ENCODE data around the gene KPNA3. TPM values are rescaled to one million over a fixed set of nuclear protein-coding genes. Genes with fewer than 3 reads are reported as not detected.

The KPNA3 gene
- total RNA-seq, 2 donors from 2014 or later: 30.3 to 30.9 TPM

DNA sequence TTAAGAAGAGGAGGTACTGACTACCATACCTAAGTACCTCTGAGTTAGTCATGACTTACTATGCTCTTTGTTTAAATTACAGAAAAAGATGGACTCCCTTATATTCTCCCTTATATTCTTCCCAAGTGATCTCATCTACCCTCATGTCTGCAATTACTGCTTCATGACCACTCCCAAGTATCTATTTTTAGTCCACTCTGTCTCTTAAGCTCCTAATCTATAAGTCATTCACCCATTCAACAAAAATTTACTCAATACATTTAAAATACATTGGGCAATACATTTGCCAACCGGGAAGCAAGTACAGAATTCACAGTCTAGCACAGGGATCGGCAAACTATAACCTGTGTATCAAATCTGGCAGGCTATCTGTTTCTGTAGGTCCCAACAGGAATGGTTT is 42.6 kb downstream of the KPNA3 start:
- ATAC-seq (ENCODE audit: insufficient number of reproducible peaks, low FRiP score, low read depth): no peak
- H3K27ac ChIP-seq: no peak overlapping the region

DNA sequence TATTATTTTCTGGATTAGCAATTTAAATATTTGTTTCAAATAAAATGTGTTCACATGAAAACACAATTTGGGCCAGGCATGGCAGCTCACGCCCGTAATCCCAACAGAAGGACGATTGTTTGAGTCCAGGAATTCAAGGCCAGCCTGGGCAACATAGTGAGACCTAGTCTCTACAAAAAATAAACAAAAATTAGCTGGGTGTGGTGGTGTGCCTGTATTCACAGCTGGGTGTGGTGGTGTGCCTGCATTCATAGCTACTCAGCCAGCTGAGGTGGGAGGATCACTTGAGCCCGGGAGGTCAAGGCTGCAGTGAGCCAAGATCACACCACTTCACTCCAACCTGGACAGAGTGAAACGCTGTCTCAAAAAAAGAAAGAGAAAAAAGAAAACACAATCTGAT is 46.4 kb downstream of the KPNA3 start:
- ATAC-seq (ENCODE audit: insufficient number of reproducible peaks, low FRiP score, low read depth) (no peak), DNase-seq (ENCODE audit: low spot score) (no peak)
- no peak overlapping the region for H3K4me3 ChIP-seq
- H3K4me1 ChIP-seq (ENCODE audit: control insufficient read depth in 1 of 2, low read depth in 2 of 2): no peaks in the 10 kb centered on the region
- peaks cover 6% of the 10 kb centered on the region for H3K36me3 ChIP-seq
- TF ChIP-seq, protein P1, sequence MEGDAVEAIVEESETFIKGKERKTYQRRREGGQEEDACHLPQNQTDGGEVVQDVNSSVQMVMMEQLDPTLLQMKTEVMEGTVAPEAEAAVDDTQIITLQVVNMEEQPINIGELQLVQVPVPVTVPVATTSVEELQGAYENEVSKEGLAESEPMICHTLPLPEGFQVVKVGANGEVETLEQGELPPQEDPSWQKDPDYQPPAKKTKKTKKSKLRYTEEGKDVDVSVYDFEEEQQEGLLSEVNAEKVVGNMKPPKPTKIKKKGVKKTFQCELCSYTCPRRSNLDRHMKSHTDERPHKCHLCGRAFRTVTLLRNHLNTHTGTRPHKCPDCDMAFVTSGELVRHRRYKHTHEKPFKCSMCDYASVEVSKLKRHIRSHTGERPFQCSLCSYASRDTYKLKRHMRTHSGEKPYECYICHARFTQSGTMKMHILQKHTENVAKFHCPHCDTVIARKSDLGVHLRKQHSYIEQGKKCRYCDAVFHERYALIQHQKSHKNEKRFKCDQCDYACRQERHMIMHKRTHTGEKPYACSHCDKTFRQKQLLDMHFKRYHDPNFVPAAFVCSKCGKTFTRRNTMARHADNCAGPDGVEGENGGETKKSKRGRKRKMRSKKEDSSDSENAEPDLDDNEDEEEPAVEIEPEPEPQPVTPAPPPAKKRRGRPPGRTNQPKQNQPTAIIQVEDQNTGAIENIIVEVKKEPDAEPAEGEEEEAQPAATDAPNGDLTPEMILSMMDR (IDR thresholded peaks at IDR 0.05): no peak
- no peaks in the 10 kb centered on the region for H3K9me3 ChIP-seq
- H3K27ac ChIP-seq: no peak overlapping the region
- H3K27me3 ChIP-seq (replicated peaks; ENCODE audit: insufficient read depth): no peaks in the 10 kb centered on the region

More for the DNA sequence above, 42.6 kb downstream of the KPNA3 start:
- Histone ChIP-seq H3K9me3 (no peaks in the 10 kb centered on the region), H3K27me3 (replicated peaks; ENCODE audit: insufficient read depth) (no peaks in the 10 kb centered on the region), H3K4me1 (ENCODE audit: control insufficient read depth in 1 of 2, low read depth in 2 of 2) (no peaks in the 10 kb centered on the region), H3K4me3 (no peak overlapping the region), H3K36me3 (peaks cover 6% of the 10 kb centered on the region)
- TF ChIP-seq, protein P1 (IDR thresholded peaks at IDR 0.05): no peak
- DNase-seq (ENCODE audit: low spot score): no peak

DNA sequence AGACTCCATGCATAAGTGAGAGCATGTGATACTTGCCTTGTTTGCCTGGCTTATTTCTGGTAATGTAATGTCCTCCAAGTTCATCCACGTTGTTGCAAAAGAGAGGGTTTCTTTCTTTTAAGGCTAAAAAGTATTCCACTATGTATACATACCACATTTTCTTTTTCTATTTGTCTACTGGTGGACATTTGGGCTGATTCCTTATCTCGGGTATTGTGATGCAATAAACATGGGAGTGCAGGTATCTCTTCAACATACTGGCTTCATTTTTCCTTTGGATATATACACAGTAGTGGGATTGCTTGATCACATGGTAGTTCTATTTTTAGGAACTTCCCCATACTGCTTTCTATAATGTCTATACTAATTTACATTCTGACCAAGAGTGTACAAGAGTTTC is 51.6 kb downstream of the KPNA3 start:
- ATAC-seq (ENCODE audit: insufficient number of reproducible peaks, low FRiP score, low read depth): no peak
- H3K9me3 ChIP-seq: no peaks in the 10 kb centered on the region
- TF ChIP-seq, protein P1 (IDR thresholded peaks at IDR 0.05): no peak
- no peak overlapping the region for H3K4me3 ChIP-seq
- H3K27ac ChIP-seq: no peak overlapping the region
- H3K36me3 ChIP-seq: peaks cover 2% of the 10 kb centered on the region
- no peak for DNase-seq (ENCODE audit: low spot score)
- H3K27me3 ChIP-seq (replicated peaks; ENCODE audit: insufficient read depth): no peaks in the 10 kb centered on the region
- H3K4me1 ChIP-seq (ENCODE audit: control insufficient read depth in 1 of 2, low read depth in 2 of 2): no peaks in the 10 kb centered on the region

DNA sequence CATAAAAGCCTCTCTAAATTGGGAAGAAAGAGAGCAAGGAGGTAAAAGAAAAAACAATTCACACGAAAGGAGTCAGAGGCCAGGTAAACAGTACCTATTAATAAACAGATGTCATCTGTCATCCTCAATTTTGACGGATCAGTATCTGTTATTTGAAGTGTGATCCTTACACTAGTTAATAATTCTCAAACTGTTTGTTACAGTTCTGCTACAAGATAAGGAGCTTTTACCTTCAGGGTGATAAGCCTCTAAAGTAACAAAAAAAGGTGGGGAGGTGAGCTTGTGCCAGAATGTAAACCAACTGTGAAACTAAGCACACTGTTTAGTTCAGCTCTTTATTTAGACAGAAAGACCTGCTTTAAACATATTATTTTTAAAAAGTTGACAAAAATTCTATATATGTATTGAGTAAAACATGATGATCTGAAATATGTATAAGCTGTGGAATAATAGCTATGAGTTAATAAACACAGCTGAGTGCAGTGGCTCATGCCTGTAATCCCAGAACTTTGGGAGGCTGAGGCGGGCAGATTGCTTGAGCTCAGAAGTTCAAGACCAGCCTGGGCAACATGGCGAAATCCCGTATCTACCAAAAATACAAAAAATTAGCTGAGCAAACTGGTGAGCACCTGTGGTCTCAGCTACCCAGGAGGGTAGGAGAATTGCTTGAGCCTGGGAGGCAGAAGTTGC is 52.8 kb downstream of the KPNA3 start:
- no peak overlapping the region for H3K4me3 ChIP-seq
- H3K9me3 ChIP-seq: no peaks in the 10 kb centered on the region
- H3K4me1 ChIP-seq (ENCODE audit: control insufficient read depth in 1 of 2, low read depth in 2 of 2): no peaks in the 10 kb centered on the region
- H3K27me3 ChIP-seq (replicated peaks; ENCODE audit: insufficient read depth): no peaks in the 10 kb centered on the region
- DNase-seq (ENCODE audit: low spot score): no peak
- no peaks in the 10 kb centered on the region for H3K36me3 ChIP-seq
- no peak for ATAC-seq (ENCODE audit: insufficient number of reproducible peaks, low FRiP score, low read depth)
- no peak overlapping the region for H3K27ac ChIP-seq
- TF ChIP-seq, protein P1 (IDR thresholded peaks at IDR 0.05): no peak

DNA sequence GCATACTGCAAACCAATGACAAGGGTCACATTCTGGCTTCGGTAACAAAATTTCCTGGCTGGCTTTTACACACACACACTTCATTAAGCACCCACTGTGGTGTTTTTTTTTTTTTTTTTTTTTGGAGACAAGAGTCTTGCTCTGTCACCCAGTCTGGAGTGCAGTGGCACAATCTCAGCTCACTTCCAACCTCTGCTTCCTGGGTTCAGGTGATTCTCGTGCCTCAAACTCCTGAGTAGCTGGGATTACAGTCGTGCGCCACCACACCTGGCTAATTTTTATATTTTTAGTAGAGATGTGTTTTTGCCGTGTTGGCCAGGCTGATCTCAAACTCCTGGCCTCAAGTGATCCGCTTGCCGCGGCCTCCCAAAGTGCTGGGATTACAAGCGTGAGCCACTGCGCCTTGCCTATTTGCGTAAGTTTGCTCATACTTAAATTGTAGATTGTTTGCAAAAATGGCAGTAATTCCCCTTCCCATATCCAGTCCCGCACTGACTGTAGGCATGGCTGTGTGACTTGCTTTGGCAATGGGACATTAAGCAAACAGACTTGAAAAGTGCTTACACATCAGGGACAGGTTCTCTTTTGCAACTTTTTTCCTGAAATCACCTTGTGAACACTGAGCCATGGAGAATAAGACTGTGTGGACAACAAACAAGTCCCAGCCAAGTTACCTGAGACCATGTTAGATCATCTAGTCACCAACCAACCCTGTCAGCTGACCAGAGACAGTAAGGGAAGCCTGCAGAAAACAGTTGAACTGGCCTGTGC is 59.1 kb downstream of the KPNA3 start:
- DNase-seq (ENCODE audit: low spot score) (no peak), ATAC-seq (ENCODE audit: insufficient number of reproducible peaks, low FRiP score, low read depth) (no peak)
- Histone ChIP-seq H3K36me3 (no peaks in the 10 kb centered on the region), H3K9me3 (no peaks in the 10 kb centered on the region), H3K27ac (no peak overlapping the region), H3K4me1 (ENCODE audit: control insufficient read depth in 1 of 2, low read depth in 2 of 2) (peaks cover 0 to 6% of the 10 kb centered on the region in 2 donors), H3K4me3 (no peak overlapping the region), H3K27me3 (replicated peaks; ENCODE audit: insufficient read depth) (no peaks in the 10 kb centered on the region)
- TF ChIP-seq, protein P1 (IDR thresholded peaks at IDR 0.05): no peak
